NCI-H460 (cell line): ENCODE data around the gene C19orf73. TPM values are rescaled to one million over a fixed set of nuclear protein-coding genes. Genes with fewer than 3 reads are reported as not detected.

ENCODE experiments used
- DNase-seq: peaks from one replicate; pipeline ENCODE4 v3.0.0-alpha.2; 2016; ENCODE audit warnings: low read depth; ENCODE audit errors: extremely low read depth
- total RNA-seq: library from RNA; depleted of rRNA; stranded (reverse); fragments of >200 nt; shearing (Covaris generic); gene quantifications from 2 replicates; pipeline ENCODE4 v1.2.3, GENCODE V29; 2014

Gene C19orf73
- total RNA-seq, 1 experiment from 2014 or later = 0.59 TPM

- no peak for DNase-seq
Observed at GRCh38 chr19:49104229-49104864, 14.6 kb downstream of the C19orf73 start.

- no peak for DNase-seq
Observed at GRCh38 chr19:49103331-49104085, 15.4 kb downstream of the C19orf73 start.

- no peak for DNase-seq
Observed at GRCh38 chr19:49102303-49102702, 16.6 kb downstream of the C19orf73 start.

GRCh38 chr19:49101160-49101559, 17.8 kb downstream of the C19orf73 start:
- no peak for DNase-seq

GRCh38 chr19:49098795-49099194, 20.1 kb downstream of the C19orf73 start:
- DNase-seq = no peak

- peak; percentile 69 for DNase-seq
Observed at GRCh38 chr19:49097453-49098288, 21.3 kb downstream of the C19orf73 start.

GRCh38 chr19:49094505-49095482, 24.1 kb downstream of the C19orf73 start:
- no peak for DNase-seq

- no peak for DNase-seq
Observed at GRCh38 chr19:49092686-49093085, 26.3 kb downstream of the C19orf73 start.

GRCh38 chr19:49091391-49092038, 27.4 kb downstream of the C19orf73 start:
- DNase-seq = no peak

GRCh38 chr19:49086296-49086695, 32.6 kb downstream of the C19orf73 start:
- DNase-seq = no peak

GRCh38 chr19:49085868-49086232, 33.1 kb downstream of the C19orf73 start:
- DNase-seq = no peak

GRCh38 chr19:49085020-49085867, 33.7 kb downstream of the C19orf73 start, which contains the start of gene SNRNP70:
TSS of gene SNRNP70 (plus strand) at chr19:49085451. CDS start at chr19:49086415, 964 bp downstream.
- DNase-seq = peak; percentile 96

- no peak for DNase-seq
Observed at GRCh38 chr19:49084206-49085019, 34.5 kb downstream of the C19orf73 start.

- DNase-seq = no peak
Observed at GRCh38 chr19:49081273-49081672, 37.7 kb downstream of the C19orf73 start.

GRCh38 chr19:49080392-49080791, 38.6 kb downstream of the C19orf73 start:
- no peak for DNase-seq

- DNase-seq = peak; percentile 47
Observed at GRCh38 chr19:49074869-49075268, 44.1 kb downstream of the C19orf73 start.

GRCh38 chr19:49073514-49074378, 45.2 kb downstream of the C19orf73 start:
- DNase-seq = no peak
